ENCODE data around the gene CLIP1.
"Not testable (repeated sequence)": the region's sequence is repeated elsewhere in the genome, so short reads cannot be mapped to it uniquely, and the experiment has no call there.

CLIP1 gene

GRCh38 chr12:122357536-122357935, 64.9 kb downstream of the CLIP1 start:
- DNase-seq (ENCODE audit: low spot score); FAIRE-seq: not testable (repeated sequence)

GRCh38 chr12:122356991-122357390, 65.5 kb downstream of the CLIP1 start:
- DNase-seq (ENCODE audit: low spot score) = not testable (repeated sequence)

GRCh38 chr12:122356192-122356635, 66.3 kb downstream of the CLIP1 start:
- peak; percentile 26 for DNase-seq (ENCODE audit: low spot score)
- FAIRE-seq = no peak

More at GRCh38 chr12:122356991-122357390, 65.5 kb downstream of the CLIP1 start:
- not testable (repeated sequence) for FAIRE-seq

GRCh38 chr12:122355706-122356105, 66.8 kb downstream of the CLIP1 start:
- FAIRE-seq = no peak
- no peak for DNase-seq (ENCODE audit: low spot score)

- DNase-seq (ENCODE audit: low spot score) (no peak), FAIRE-seq (no peak)
Measured at GRCh38 chr12:122354958-122355641, 67.4 kb downstream of the CLIP1 start.

DNA sequence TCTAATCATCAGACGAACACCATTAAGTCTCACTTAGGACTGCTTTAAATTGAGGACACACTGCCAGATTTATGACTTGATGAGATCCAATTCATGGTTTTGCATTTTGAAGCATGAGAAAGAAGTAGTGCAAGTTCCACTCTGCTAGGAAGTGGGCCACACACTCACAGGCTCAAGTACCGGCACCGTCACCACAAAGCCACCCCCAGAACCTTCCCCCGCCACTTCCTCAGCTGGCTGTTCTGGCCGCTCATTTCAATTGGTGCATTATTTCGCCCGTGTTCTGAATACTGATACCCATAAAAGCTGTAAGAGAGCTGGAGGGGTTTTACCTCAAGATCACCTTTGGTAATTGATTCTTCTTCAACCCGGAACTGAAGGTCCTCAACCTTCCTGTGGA, 70.1 kb downstream of the CLIP1 start:
- DNase-seq (ENCODE audit: low spot score) = no peak
- no peak for FAIRE-seq

DNA sequence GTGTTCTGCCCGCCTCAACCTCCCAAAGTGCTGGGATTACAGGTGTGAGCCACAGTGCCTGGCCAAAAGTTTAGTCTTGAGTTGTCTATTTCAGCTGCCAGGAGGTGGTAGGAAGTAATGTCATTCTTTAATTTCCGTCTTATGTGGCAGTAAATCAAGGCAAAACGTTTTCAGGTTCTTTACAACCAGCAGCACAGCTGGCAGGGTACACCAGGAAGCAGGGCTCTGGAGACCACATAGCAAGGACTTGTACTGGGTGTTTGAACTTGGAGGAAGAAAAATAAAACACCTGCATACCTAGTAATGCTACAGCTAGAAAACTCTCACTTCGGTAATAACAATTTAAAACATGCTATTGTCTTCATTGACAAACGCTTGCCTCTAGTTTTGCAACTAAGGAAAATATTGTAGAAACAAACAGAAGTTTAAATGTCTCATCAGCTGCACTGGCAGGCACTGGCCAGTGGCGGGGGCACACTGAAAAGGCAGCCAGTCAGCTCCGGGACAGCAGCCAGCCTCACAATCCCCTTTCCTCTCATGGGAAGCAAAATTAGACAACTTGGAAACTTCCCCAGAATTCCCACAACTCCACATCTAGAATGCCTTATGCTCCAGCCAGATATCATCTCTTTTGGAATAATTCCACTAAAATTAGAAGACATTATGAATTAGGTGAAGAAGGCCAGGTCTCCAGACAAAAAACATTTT, 72.2 kb downstream of the CLIP1 start:
- DNase-seq (ENCODE audit: low spot score) (no peak), FAIRE-seq (no peak)

- no peak for FAIRE-seq
- DNase-seq (ENCODE audit: low spot score) = no peak
Measured at GRCh38 chr12:122349078-122349477, 73.4 kb downstream of the CLIP1 start.

DNA sequence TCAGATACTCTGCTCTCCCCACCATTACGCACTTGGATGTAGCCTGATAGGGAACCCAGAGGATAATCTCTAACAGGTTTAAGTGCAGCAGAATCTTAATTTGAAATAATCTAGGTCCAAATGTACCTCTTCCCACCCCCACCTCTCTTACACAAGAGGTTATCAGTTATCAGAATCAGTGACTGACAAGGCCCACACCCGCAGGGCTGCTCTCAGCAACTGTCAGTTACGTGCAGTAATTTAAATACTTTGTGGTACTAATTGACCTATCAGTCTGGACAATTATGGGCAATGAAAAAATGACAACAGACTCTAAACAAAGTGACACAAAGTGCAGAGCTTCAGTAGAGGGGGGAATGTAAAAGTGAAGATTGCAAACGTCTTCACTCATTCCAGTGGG, 74.0 kb downstream of the CLIP1 start:
- DNase-seq (ENCODE audit: low spot score) (no peak), FAIRE-seq (no peak)

- FAIRE-seq (no peak), DNase-seq (ENCODE audit: low spot score) (no peak)
Measured at GRCh38 chr12:122346054-122346453, 76.4 kb downstream of the CLIP1 start.

- FAIRE-seq = no peak
- no peak for DNase-seq (ENCODE audit: low spot score)
Measured at GRCh38 chr12:122345042-122345441, 77.4 kb downstream of the CLIP1 start.

- DNase-seq (ENCODE audit: low spot score) (peak; percentile 31), FAIRE-seq (no peak)
Measured at GRCh38 chr12:122336015-122336946, 86.2 kb downstream of the CLIP1 start.

- DNase-seq (ENCODE audit: low spot score) (no peak), FAIRE-seq (no peak)
Measured at GRCh38 chr12:122333142-122334087, 89.1 kb downstream of the CLIP1 start.

GRCh38 chr12:122327494-122328385, 94.7 kb downstream of the CLIP1 start:
- FAIRE-seq = no peak
- no peak for DNase-seq (ENCODE audit: low spot score)

DNA sequence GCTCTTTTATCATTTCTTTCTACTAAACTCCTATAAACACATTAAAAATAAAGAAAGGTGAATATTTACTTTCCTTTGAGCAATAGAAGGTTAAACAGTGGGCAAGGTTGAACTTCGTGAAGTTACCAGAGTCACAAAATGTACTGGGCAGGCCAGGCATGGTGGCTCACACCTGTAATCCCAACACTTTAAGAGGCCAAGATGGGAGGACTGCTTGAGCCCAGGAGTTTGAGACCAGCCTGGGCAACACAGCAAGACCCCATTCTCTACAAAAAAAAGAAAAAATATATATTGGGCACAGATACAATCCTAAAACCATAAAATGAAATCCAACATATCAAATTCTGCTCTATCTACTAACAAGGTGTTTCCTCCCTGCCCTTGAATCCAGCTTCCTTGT, 95.5 kb downstream of the CLIP1 start:
- DNase-seq (ENCODE audit: low spot score) = no peak
- no peak for FAIRE-seq

DNA sequence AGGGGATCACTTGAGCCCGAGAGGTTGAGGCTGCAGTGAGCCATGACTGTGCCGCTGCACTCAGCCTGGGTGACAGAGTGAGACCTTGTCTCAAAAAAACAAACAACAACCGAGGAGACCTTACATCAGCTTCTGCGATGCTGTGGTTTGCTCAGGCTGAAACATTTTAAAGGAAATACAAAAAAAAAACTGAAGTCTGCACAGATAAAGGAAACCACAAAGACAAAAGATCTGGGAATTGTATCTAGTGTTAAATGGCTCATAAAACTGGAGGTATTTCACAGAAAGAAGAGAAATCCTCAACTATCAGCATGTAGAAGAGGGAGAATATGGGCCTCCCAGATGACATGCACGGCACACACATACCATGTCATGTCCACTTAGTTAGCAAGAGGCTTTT, 95.9 kb downstream of the CLIP1 start:
- no peak for DNase-seq (ENCODE audit: low spot score)
- FAIRE-seq = no peak

GRCh38 chr12:122323311-122324019, 99.0 kb downstream of the CLIP1 start:
- no peak for FAIRE-seq
- DNase-seq (ENCODE audit: low spot score) = no peak

DNA sequence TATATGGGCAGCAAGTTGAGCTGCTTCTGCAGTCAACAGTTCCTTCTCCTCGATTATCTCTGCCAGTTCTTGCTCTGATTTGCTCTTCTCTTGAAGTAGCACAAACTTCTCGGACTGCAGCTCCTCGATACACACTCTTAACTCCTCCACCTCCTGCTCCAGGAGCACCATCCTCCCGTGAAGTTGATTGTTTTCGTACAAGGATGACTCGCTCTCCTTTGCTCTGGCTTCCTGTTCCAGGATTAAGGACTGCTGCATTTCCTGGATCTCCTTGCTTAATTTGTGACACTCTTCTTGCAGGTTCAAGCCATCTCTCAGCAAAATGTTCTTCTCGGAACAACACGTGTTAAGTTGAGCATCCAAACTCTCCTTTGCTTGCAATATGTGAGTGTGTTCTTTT, 100.0 kb downstream of the CLIP1 start:
- FAIRE-seq = no peak
- no peak for DNase-seq (ENCODE audit: low spot score)
